Caco-2 (cell line): ENCODE measurements around the gene EPB41L4B. TPM values are rescaled to one million over a fixed set of nuclear protein-coding genes. Genes with fewer than 3 reads are reported as not detected.
"Not testable (repeated sequence)": the region's sequence is repeated elsewhere in the genome, so short reads cannot be mapped to it uniquely, and the experiment has no call there.

ENCODE experiments used
- BruUV-seq: library from RNA; stranded (reverse); fragments of 400-500 nt; replicated peaks from 2 replicates; lab custom pipeline; 2021; lab: Mats Ljungman, UMichigan
- CTCF ChIA-PET: fragments of 300-600 bp; sonication (Branson Sonifier 250); formaldehyde crosslinking; loops from one replicate; lab custom pipeline; 2022; ENCODE audit warnings: antibody characterized with exemption; lab: Charles Lee
- POLR2A ChIA-PET: fragments of 300-600 bp; sonication (Branson Sonifier 250); formaldehyde crosslinking; loops from one replicate; lab custom pipeline; 2022; ENCODE audit warnings: antibody characterized with exemption; lab: Charles Lee
- DNase-seq, 2 experiments: peaks; one replicate each; pipeline versions ENCODE4 v3.0.0 to v3.0.0-alpha.2; 2020 to 2022
- H3K27me3 ChIP-seq: replicated peaks from 2 replicates; pipeline ENCODE4 v1.6.0; 2011; ENCODE audit warnings: low read length; ENCODE audit not compliant: control insufficient read depth, insufficient read depth
- H3K36me3 ChIP-seq: 2 replicates; pipeline ENCODE4 v1.5.1; 2011; ENCODE audit warnings: low read length; ENCODE audit not compliant: control insufficient read depth, insufficient read depth
- H3K4me1 ChIP-seq: fragments of 250-450 bp; sonication (Bioruptor Pico); 2 replicates; pipeline ENCODE4 v1.5.1; 2020; ENCODE audit warnings: mild to moderate bottlenecking
- H3K4me3 ChIP-seq: 2 replicates; pipeline ENCODE4 v1.5.1; 2011; ENCODE audit warnings: low read depth, mild to moderate bottlenecking, control low read depth, low read length
- H3K9me3 ChIP-seq: fragments of 250-450 bp; sonication (Bioruptor Pico); 2 replicates; pipeline ENCODE4 v1.5.1; 2020; ENCODE audit warnings: mild to moderate bottlenecking, moderate library complexity
- H3K27ac Mint-ChIP-seq: one replicate; pipeline ENCODE4 v1.8.0; 2022; ENCODE audit warnings: mixed read lengths; ENCODE audit not compliant: unreplicated experiment
- H3K27me3 Mint-ChIP-seq: one replicate; pipeline ENCODE4 v1.8.0; 2022; ENCODE audit warnings: mixed read lengths; ENCODE audit not compliant: insufficient read depth, unreplicated experiment
- H3K36me3 Mint-ChIP-seq: one replicate; pipeline ENCODE4 v1.8.0; 2022; ENCODE audit warnings: mild to moderate bottlenecking, mixed read lengths; ENCODE audit not compliant: insufficient read depth, unreplicated experiment
- H3K4me1 Mint-ChIP-seq: one replicate; pipeline ENCODE4 v1.8.0; 2022; ENCODE audit warnings: low read depth, mixed read lengths; ENCODE audit not compliant: unreplicated experiment
- H3K4me3 Mint-ChIP-seq: one replicate; pipeline ENCODE4 v1.8.0; 2022; ENCODE audit warnings: mild to moderate bottlenecking, moderate library complexity, mixed read lengths; ENCODE audit not compliant: unreplicated experiment
- H3K9me3 Mint-ChIP-seq: one replicate; pipeline ENCODE4 v1.8.0; 2022; ENCODE audit warnings: mixed read lengths; ENCODE audit not compliant: unreplicated experiment
- intact Hi-C: fragments of 100-400 bp; cut with micrococcal nuclease; formaldehyde crosslinking; loops from one replicate; pipeline ENCODE4 v1.10.0; 2022; ENCODE audit not compliant: unreplicated experiment
- total RNA-seq: library from RNA; stranded (reverse); gene quantifications from 2 replicates; pipeline ENCODE4 v1.2.3, GENCODE V29; 2022
- TF ChIP-seq, protein P1 (sequence below), 2 experiments: fragments of 200-600 bp in 1 of 2; IDR thresholded peaks; 1 replicate in 1 of 2; 2 replicates in 1 of 2; pipeline versions ENCODE4 v1.5.1 to v1.8.0; 2011 to 2022; ENCODE audit warnings: antibody characterized with exemption in 1 of 2, control low read depth in 1 of 2, inconsistent platforms in 1 of 2, low read depth in 1 of 2, low read length in 1 of 2, mild to moderate bottlenecking in 1 of 2, moderate library complexity in 1 of 2; ENCODE audit not compliant: insufficient read depth in 1 of 2, severe bottlenecking in 1 of 2, unreplicated experiment in 1 of 2

EPB41L4B gene
- total RNA-seq, 1 experiment from 2014 or later, result 16.3 TPM

DNA sequence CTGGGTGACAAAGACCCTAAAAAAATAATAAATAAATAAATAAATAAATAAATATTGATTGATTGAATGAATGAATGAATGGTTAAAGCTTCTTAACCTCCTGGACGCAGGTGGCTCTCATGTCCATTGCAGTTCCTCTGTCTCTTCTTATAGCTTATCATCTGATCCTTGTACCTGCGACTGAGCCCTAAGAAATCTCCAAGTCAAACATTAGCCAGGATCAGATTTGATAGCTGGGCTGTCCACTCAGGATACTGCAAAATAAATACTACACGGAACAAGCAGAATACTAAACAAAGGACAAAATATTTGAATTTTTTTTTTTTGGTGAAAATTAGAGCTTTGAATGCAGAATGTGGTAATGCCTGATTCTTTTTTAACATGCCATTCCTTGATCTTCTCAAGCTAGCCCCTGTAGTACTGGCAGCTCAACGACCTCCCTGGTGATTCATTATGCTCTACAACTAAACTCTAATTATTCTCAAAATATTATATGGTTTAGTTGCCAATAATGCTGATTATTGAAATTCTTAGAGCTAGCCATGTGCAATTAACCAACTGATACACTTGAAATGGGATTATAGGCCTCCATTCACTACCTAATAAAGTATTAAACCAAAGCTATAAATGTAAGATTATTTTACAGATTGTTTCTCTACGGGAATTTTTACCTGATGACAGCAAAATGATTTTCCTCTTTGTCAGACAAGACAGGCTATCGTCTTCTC lies 191.2 kb downstream of the EPB41L4B start:
- H3K27me3 Mint-ChIP-seq, result no peaks in the 10 kb centered on the region
- H3K4me3 Mint-ChIP-seq, result no peak overlapping the region
- no peaks in the 10 kb centered on the region for H3K36me3 ChIP-seq
- no peaks in the 10 kb centered on the region for H3K27me3 ChIP-seq
- CTCF ChIA-PET, result interaction anchor here (1.1 kb wide), 1 partner anchor 53 kb away, joined by 5 read pairs; no protein-coding TSS in a partner anchor
- H3K4me1 ChIP-seq, result peaks cover 54% of the 10 kb centered on the region
- no peaks in the 10 kb centered on the region for H3K9me3 ChIP-seq
- H3K9me3 Mint-ChIP-seq, result no peaks in the 10 kb centered on the region
- peak in 1 of 2 experiments; percentile 34 for DNase-seq
- no TSS peak for BruUV-seq
- POLR2A ChIA-PET, result no interaction called here
- peaks cover 18% of the 10 kb centered on the region for H3K4me1 Mint-ChIP-seq
- TF ChIP-seq, protein P1, sequence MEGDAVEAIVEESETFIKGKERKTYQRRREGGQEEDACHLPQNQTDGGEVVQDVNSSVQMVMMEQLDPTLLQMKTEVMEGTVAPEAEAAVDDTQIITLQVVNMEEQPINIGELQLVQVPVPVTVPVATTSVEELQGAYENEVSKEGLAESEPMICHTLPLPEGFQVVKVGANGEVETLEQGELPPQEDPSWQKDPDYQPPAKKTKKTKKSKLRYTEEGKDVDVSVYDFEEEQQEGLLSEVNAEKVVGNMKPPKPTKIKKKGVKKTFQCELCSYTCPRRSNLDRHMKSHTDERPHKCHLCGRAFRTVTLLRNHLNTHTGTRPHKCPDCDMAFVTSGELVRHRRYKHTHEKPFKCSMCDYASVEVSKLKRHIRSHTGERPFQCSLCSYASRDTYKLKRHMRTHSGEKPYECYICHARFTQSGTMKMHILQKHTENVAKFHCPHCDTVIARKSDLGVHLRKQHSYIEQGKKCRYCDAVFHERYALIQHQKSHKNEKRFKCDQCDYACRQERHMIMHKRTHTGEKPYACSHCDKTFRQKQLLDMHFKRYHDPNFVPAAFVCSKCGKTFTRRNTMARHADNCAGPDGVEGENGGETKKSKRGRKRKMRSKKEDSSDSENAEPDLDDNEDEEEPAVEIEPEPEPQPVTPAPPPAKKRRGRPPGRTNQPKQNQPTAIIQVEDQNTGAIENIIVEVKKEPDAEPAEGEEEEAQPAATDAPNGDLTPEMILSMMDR (IDR thresholded peaks at IDR 0.05; ENCODE audit: insufficient read depth in 1 of 2, low read depth in 1 of 2, low read length in 1 of 2, severe bottlenecking in 1 of 2, unreplicated experiment in 1 of 2), result no peak
- no peak overlapping the region for H3K27ac Mint-ChIP-seq
- H3K36me3 Mint-ChIP-seq, result no peaks in the 10 kb centered on the region
- no peak overlapping the region for H3K4me3 ChIP-seq
- intact Hi-C loops, result loop anchor here (1.0 kb wide), 1 partner anchor 9 kb away; no protein-coding TSS in a partner anchor

DNA sequence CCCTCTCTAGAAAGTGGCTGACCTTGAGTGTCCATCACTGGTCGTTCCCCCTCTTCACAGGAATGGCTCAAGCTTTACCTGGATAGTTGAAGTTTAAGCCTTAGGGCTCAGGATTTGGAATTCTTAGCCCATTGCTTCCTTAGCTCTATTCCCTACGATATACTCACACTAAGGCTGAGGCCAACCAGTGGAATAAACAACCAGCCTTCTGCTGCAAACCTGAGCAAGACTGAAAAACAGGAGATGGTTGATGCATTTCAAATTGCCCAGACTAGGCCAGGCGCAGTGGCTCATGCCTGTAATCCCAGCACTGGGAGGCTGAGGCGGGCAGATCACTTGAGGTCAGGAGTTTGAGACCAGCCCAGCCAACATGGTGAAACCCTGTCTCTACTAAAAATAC lies 194.2 kb downstream of the EPB41L4B start:
- H3K4me3 ChIP-seq, CTCF ChIA-PET, H3K4me3 Mint-ChIP-seq, H3K36me3 Mint-ChIP-seq, H3K27me3 Mint-ChIP-seq, H3K27ac Mint-ChIP-seq, intact Hi-C loops, H3K9me3 ChIP-seq, H3K27me3 ChIP-seq, H3K36me3 ChIP-seq, BruUV-seq, H3K9me3 Mint-ChIP-seq, POLR2A ChIA-PET, DNase-seq: not testable (repeated sequence)
- H3K4me1 Mint-ChIP-seq, result peaks cover 38% of the 10 kb centered on the region
- H3K4me1 ChIP-seq, result peaks cover 63% of the 10 kb centered on the region

DNA sequence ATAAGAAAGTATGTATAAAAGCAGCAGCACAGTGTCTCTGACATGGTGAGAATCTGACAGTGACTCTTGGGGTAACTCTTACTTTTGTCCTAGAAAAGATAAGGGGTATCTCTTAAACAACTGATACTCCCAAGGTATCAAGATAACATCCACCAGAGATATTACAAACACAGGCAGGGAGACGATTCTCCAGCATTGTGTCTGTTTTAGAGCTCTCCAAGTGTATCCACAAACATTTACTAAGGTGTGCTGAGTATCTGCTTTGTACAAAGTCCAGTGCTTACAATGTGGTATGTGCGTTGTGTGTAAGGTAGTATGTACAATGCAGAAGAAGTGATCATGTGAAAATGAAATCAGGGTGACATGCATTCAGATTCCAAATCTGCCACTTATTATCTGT lies 196.7 kb downstream of the EPB41L4B start:
- ChIA-PET CTCF (no interaction called here), POLR2A (no interaction called here)
- Mint-ChIP-seq H3K27me3 (no peaks in the 10 kb centered on the region), H3K36me3 (peaks cover 7% of the 10 kb centered on the region), H3K4me1 (peaks cover 39% of the 10 kb centered on the region), H3K27ac (peak overlapping the region; percentile 80), H3K9me3 (no peaks in the 10 kb centered on the region), H3K4me3 (no peak overlapping the region)
- H3K27me3 ChIP-seq, result no peaks in the 10 kb centered on the region
- DNase-seq, result peak in 1 of 2 experiments; percentile 58
- no peak overlapping the region for H3K4me3 ChIP-seq
- TF ChIP-seq, protein P1 (IDR thresholded peaks at IDR 0.05; ENCODE audit: insufficient read depth in 1 of 2, low read depth in 1 of 2, low read length in 1 of 2, severe bottlenecking in 1 of 2, unreplicated experiment in 1 of 2), result no peak
- intact Hi-C loops, result no loop called here
- H3K9me3 ChIP-seq, result no peaks in the 10 kb centered on the region
- H3K4me1 ChIP-seq, result peaks cover 67% of the 10 kb centered on the region
- BruUV-seq, result no TSS peak
- H3K36me3 ChIP-seq, result no peaks in the 10 kb centered on the region
